Duodenal mucosa (tissue), 2 donors: ENCODE results near the gene ZNF407.

ENCODE experiments used
- H3K27ac ChIP-seq: one replicate; pipeline ENCODE4 v1.7.0; 2013; ENCODE audit warnings: low read depth, low read length
- H3K27me3 ChIP-seq, 2 donors: one replicate each; pipeline ENCODE4 v1.7.0; 2013; ENCODE audit warnings: low read length in 2 of 2, control low read depth in 1 of 2; ENCODE audit not compliant: insufficient read depth in 2 of 2, control insufficient read depth in 1 of 2
- H3K36me3 ChIP-seq, 2 donors: one replicate each; pipeline ENCODE4 v1.7.0; 2013; ENCODE audit warnings: low read length in 2 of 2, control low read depth in 1 of 2; ENCODE audit not compliant: insufficient read depth in 2 of 2, control insufficient read depth in 1 of 2
- H3K4me1 ChIP-seq, 2 donors: one replicate each; pipeline ENCODE4 v1.7.0; 2013; ENCODE audit warnings: low read length in 2 of 2, control low read depth in 1 of 2; ENCODE audit not compliant: insufficient read depth in 2 of 2, control insufficient read depth in 1 of 2
- H3K4me3 ChIP-seq, 2 donors: one replicate each; pipeline ENCODE4 v1.7.0; 2013; ENCODE audit warnings: low read length in 2 of 2, low read depth in 1 of 2
- H3K9ac ChIP-seq, 2 donors: one replicate each; pipeline ENCODE4 v1.7.0; 2013; ENCODE audit warnings: low read length in 2 of 2, low read depth in 1 of 2
- H3K9me3 ChIP-seq, 2 donors: one replicate each; pipeline ENCODE4 v1.7.0; 2013; ENCODE audit warnings: low read length in 2 of 2, control low read depth in 1 of 2; ENCODE audit not compliant: control insufficient read depth in 1 of 2

The ZNF407 gene

DNA sequence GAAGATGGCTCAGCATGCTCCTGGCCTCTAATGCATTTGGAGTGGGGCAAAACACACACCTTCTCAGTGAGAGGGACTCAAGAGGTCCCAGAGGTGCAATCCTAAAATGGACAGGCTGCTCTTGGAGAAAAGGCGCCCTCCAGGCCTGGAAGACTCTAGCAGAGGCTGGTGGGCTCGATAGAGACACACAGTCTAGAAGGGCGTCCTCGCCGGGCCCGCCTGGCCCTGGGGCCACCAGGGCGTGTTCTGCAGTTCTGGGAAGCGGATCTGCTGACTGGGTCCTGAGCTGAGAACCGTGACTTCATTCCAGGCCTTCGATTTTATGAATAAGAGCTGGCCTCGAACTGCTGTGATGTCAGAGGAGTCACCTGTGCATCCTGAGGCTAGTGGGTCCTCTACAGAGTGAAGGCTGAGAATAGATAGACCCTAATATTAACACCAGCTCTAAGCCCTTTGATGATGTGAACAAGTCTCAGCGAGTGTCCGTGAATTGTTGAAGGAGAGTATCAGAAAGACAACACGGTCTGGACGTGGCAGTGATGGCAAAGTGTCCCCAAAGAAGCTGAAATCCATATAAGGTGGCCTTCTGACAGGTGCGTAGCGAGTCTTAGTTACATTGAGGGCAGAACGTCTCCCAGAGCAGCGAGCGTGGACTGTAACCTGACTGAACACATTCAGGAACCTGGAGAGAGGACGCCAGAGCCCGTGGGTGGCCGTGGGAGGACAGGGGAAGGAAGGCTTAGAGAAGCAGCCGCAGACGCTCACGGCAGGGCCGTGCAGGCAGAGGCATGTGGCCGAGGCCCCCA is 474.4 kb downstream of the ZNF407 start:
- no peaks in the 10 kb centered on the region for H3K9me3 ChIP-seq
- no peak overlapping the region for H3K4me3 ChIP-seq
- H3K9ac ChIP-seq: no peak overlapping the region
- no peak overlapping the region for H3K27ac ChIP-seq
- H3K36me3 ChIP-seq: no peaks in the 10 kb centered on the region
- H3K4me1 ChIP-seq: peaks cover 0 to 6% of the 10 kb centered on the region in 2 donors
- no peaks in the 10 kb centered on the region for H3K27me3 ChIP-seq

DNA sequence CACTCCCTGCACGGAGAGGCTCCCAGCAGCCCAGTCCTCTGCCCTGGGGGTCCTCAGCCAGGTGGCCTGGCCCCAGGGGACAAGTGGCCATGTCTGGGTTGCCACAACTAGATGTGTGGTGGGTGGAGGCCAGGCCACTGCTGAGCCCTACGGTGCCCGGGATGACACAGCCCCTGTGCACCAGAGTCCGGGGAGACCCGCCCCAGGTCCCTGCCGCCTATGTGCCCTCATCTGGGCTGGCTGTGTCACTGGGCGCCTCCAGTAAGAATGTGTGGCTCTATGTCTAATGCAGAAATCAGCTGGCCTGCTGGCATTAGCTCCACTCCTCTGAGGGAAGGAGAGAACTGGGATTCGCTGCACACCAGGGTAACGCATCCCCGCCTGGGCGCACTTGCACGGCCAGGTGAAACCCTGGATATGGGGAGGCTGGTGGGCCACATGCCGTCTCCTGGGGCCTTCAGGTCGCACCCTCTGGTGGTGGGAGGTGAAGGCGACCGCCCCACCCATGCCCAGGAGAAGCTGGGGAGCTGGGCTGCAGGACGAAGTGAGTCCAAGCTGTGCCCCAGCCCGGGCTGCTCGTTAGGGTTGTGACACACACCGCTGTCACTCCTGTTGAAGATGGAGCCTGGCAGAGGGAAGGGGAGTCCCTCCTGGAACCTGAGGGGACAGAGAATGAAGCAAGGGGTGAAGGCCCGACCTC is 475.2 kb downstream of the ZNF407 start:
- H3K36me3 ChIP-seq: no peaks in the 10 kb centered on the region

DNA sequence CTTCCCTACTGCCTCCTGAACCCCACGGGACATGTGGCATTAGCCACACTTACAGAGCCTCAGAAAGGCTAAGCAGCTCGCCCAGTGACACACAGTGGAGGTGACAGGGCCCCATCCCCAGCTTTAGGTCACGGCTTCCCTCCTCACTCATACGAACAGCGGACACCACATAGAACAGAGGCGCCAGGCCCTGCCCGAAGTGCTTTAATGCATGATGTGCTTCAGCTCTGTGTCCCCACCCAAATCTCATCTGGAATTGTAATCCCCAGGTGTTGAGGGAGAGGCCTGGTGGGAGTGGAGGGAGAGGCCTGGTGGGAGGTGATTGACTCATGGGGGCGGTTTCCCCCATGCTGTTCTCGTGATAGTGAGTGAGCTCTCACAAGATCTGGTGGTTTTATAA is 476.0 kb downstream of the ZNF407 start:
- H3K4me1 ChIP-seq: peaks cover 0 to 6% of the 10 kb centered on the region in 2 donors
- H3K9me3 ChIP-seq: peaks cover 4 to 6% of the 10 kb centered on the region in 2 donors
- H3K27me3 ChIP-seq: no peaks in the 10 kb centered on the region

More for the DNA sequence above, 475.2 kb downstream of the ZNF407 start:
- Histone ChIP-seq H3K4me3 (no peak overlapping the region), H3K27me3 (no peaks in the 10 kb centered on the region), H3K9ac (no peak overlapping the region), H3K27ac (no peak overlapping the region), H3K4me1 (peaks cover 0 to 6% of the 10 kb centered on the region in 2 donors), H3K9me3 (peaks cover 0 to 1% of the 10 kb centered on the region in 2 donors)

DNA sequence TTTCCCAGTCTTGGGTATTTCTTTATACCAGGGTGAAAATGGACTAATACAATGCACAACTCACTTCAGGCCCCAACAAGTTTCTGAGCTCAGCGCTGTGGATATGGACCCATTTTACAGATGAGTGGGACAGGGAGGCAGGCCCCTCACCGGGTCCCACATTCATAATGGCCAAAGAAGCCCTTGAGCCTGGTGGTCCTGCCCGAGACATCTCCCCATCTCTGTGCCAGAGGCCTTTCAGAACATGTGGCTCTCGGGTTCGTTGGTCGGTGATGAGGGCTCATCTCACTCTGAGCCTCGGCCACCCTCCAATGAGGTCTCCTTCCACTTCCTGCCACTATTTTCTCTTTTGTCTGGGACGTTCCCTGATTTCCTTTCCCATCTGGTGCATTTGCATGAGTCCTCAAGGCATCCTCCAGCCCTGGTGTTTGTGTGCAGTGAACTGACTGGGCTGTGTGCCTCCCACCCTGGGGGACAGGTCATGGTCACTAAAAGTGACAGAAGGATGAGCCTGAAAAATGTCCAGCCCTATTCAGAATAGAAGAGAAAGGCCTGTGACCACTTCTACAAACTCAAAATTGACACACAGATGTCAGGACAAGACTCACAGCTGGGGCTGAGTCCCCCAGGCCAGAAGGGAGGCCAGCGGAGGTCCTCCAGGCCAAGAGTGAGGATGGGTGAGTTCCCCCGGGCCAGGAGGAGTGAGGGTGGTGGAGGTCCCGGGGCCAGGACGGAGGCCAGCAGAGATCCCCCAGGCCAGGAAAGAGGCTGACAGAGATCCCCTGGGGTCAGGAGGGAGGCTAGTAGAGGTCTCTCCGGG is 476.7 kb downstream of the ZNF407 start:
- H3K36me3 ChIP-seq: no peaks in the 10 kb centered on the region
- no peak overlapping the region for H3K4me3 ChIP-seq
- H3K9ac ChIP-seq: no peak overlapping the region
- peaks cover 4 to 6% of the 10 kb centered on the region in 2 donors for H3K9me3 ChIP-seq
- H3K27ac ChIP-seq: no peak overlapping the region
- no peaks in the 10 kb centered on the region for H3K27me3 ChIP-seq
- H3K4me1 ChIP-seq: peaks cover 0 to 6% of the 10 kb centered on the region in 2 donors

More for the DNA sequence above, 476.0 kb downstream of the ZNF407 start:
- Histone ChIP-seq H3K9ac (no peak overlapping the region), H3K27ac (no peak overlapping the region), H3K4me3 (no peak overlapping the region), H3K36me3 (no peaks in the 10 kb centered on the region)

DNA sequence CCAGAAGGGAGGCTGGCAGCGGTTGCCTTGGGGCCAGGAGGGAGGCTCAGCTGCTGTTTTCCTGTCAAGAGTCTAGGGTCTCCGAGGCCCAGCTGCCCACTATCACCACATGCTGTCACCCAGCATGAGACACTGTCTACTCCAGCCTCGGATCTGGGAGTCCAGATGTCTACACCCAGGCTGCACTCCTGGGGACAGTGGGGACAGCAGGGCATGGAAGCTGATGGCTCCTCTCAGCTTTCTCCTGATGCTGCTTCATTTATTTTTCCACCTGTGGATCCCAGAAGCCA is 477.3 kb downstream of the ZNF407 start:
- H3K9me3 ChIP-seq: peaks cover 4 to 6% of the 10 kb centered on the region in 2 donors
- peaks cover 0 to 6% of the 10 kb centered on the region in 2 donors for H3K4me1 ChIP-seq
- H3K27me3 ChIP-seq: no peaks in the 10 kb centered on the region
- no peak overlapping the region for H3K4me3 ChIP-seq
- H3K9ac ChIP-seq: no peak overlapping the region
- no peak overlapping the region for H3K27ac ChIP-seq
- H3K36me3 ChIP-seq: no peaks in the 10 kb centered on the region

DNA sequence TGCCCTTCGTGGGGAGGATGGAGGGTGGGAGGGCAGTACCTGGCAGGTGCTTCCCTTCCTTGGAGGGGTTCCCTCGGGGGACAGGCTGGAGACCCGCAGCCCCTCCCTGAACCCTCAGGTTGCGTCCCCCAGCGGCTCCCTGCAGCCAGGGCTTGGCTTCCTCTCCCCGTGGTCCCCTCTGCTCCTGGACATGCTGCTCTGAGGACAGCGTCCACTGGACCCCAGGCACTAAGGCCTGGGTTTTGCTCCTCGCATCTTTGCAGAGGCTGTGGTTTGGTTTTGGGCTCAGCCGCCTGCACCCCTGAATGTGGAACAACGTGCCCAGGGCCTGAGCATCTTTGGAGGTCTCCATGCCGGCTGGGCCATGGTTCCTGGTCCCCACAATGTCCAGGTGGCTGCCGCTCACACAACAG is 477.8 kb downstream of the ZNF407 start:
- H3K36me3 ChIP-seq: no peaks in the 10 kb centered on the region
- no peaks in the 10 kb centered on the region for H3K27me3 ChIP-seq
- H3K27ac ChIP-seq: no peak overlapping the region
- peaks cover 4 to 6% of the 10 kb centered on the region in 2 donors for H3K9me3 ChIP-seq
- peaks cover 0 to 3% of the 10 kb centered on the region in 2 donors for H3K4me1 ChIP-seq
- no peak overlapping the region for H3K9ac ChIP-seq
- no peak overlapping the region for H3K4me3 ChIP-seq

DNA sequence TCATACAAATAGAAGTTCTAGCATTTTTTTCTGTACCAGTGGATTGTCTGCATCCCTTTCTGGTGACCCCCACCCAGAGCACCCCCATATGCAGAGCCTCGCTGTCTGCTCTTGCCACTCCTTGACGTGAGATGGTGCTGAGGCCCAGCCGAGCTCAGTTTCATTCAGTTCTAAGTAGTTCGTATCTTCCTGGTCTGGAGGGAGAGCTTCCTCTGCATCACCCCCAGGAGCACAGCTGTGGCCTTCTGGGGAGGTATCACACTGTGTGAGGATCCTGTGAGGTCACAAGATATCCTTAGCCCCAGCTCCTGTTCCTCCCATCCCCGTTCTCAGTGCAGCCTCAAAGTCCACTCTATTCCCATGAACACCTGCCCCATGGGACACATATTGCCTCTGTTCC is 478.6 kb downstream of the ZNF407 start:
- Histone ChIP-seq H3K27ac (no peak overlapping the region), H3K4me1 (peaks cover 0 to 3% of the 10 kb centered on the region in 2 donors), H3K27me3 (no peaks in the 10 kb centered on the region), H3K9ac (no peak overlapping the region), H3K36me3 (no peaks in the 10 kb centered on the region), H3K4me3 (no peak overlapping the region), H3K9me3 (peaks cover 4 to 6% of the 10 kb centered on the region in 2 donors)

DNA sequence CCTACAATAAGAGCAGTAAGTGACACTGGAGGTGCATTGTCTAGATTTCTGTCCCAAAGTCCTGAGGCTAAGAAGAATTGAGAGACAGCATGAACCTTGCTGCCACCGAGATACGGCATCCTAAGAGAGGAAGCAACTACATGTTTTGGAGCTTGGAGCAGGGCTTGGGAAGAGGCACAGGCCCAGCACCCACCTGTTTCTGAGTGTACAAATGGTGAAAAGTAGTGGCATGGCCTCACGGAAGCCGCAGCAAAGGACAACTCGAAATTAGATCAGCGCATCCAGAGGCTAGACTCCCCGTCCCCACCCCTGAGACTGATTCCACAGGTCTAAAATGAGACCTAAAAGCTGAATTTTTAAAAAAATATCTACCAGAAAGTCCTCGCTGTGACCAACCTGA is 483.8 kb downstream of the ZNF407 start:
- Histone ChIP-seq H3K9me3 (peaks cover 8 to 12% of the 10 kb centered on the region in 2 donors), H3K4me1 (no peaks in the 10 kb centered on the region), H3K36me3 (peaks cover 0 to 1% of the 10 kb centered on the region in 2 donors), H3K4me3 (no peak overlapping the region), H3K27me3 (no peaks in the 10 kb centered on the region), H3K9ac (no peak overlapping the region), H3K27ac (no peak overlapping the region)

DNA sequence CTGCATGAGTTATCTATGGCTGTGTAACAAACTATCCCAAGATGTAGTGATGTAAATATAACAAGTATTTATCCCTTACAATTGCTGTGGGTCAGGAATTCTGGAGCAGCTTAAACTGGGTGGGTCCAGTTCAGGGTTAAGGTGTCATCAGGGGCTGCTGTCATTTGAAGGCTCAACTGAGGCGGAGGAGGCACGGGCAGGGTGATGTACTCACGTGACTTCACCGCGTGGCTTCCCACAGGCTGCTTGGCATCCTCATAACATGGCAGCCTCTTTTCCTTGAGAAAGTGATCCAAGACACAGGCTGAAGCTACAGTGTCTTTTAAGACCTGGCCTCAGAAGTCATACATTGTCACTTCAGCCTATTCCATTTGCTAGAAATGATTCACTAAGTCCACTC is 485.5 kb downstream of the ZNF407 start:
- peaks cover 9 to 12% of the 10 kb centered on the region in 2 donors for H3K9me3 ChIP-seq
- no peaks in the 10 kb centered on the region for H3K4me1 ChIP-seq
- peaks cover 0 to 2% of the 10 kb centered on the region in 2 donors for H3K36me3 ChIP-seq
- no peak overlapping the region for H3K9ac ChIP-seq
- no peak overlapping the region for H3K27ac ChIP-seq
- no peaks in the 10 kb centered on the region for H3K27me3 ChIP-seq
- no peak overlapping the region for H3K4me3 ChIP-seq

DNA sequence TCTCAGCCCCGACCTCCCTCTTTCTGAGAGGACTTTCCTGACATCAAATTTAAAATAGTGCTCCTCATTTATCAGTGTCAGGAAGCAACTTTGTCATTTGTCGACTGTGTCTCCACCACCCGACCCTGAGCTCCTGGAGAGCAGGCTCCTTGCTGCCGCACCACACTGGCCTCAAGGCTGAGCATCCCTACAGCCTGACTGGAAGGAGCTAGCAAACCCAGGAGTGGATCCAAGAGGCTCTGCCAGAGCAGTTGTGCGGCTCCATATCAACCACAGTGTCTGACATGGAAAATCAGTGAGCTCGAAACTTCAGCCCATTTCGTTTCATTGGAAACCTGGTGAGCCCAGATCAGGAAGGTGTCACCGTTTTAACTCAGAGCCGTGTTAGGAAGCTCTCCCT is 486.1 kb downstream of the ZNF407 start:
- no peak overlapping the region for H3K4me3 ChIP-seq
- peaks cover 6 to 9% of the 10 kb centered on the region in 2 donors for H3K9me3 ChIP-seq
- no peaks in the 10 kb centered on the region for H3K4me1 ChIP-seq
- H3K9ac ChIP-seq: no peak overlapping the region
- H3K27me3 ChIP-seq: no peaks in the 10 kb centered on the region
- H3K36me3 ChIP-seq: peaks cover 0 to 2% of the 10 kb centered on the region in 2 donors
- no peak overlapping the region for H3K27ac ChIP-seq
